ENCODE results near the gene GATA5.

The GATA5 gene

GRCh38 chr20:62523473-62524203 lies 47.8 kb upstream of the GATA5 start:
- no peaks in the 10 kb centered on the region for H3K9me3 ChIP-seq (ENCODE audit: control insufficient read depth, insufficient read depth, low read depth, low read length)
- TF ChIP-seq KLF17 (tag by site-specific recombination; IDR thresholded peaks at IDR 0.05) (peak; percentile 50), ZIC2 (tag by site-specific recombination; IDR thresholded peaks at IDR 0.05) (peak; percentile 16; the same call in 1 of the 2 replicates), KLF1 (tag by site-specific recombination; IDR thresholded peaks at IDR 0.05) (peak; percentile 98), MYNN (tag by site-specific recombination; IDR thresholded peaks at IDR 0.05; ENCODE audit: borderline replicate concordance) (no peak)
- H3K4me1 ChIP-seq (ENCODE audit: control insufficient read depth, insufficient read depth, low read length): no peaks in the 10 kb centered on the region
- H3K36me3 ChIP-seq (ENCODE audit: control insufficient read depth in 2 of 2, insufficient read depth in 1 of 2, low read length in 2 of 2): no peaks in the 10 kb centered on the region
- POLR2A ChIA-PET: no interaction called here
- CTCF ChIA-PET: interaction anchor here (0.6 kb wide), 1 partner anchor 31 kb away, joined by 4 read pairs; no protein-coding TSS in a partner anchor
- H3K27ac ChIP-seq (ENCODE audit: extremely low read depth, low read depth, low read length): no peak overlapping the region
- no peak overlapping the region for H3K4me3 ChIP-seq (ENCODE audit: low read depth, low read length)

- H3K36me3 ChIP-seq (ENCODE audit: control insufficient read depth in 2 of 2, insufficient read depth in 1 of 2, low read length in 2 of 2): no peaks in the 10 kb centered on the region
- no peak for TF ChIP-seq ZNF391 (tag by site-specific recombination; IDR thresholded peaks at IDR 0.05; ENCODE audit: borderline replicate concordance, low read depth)
- no peak for TF ChIP-seq ZNF18 (tag by site-specific recombination; IDR thresholded peaks at IDR 0.05)
- no peak for TF ChIP-seq HOXC10 (CRISPR knock-in tag; IDR thresholded peaks at IDR 0.05)
- TF ChIP-seq ZNF626 (tag by site-specific recombination; IDR thresholded peaks at IDR 0.05): no peak
- TF ChIP-seq ZNF19 (tag by site-specific recombination; IDR thresholded peaks at IDR 0.05; ENCODE audit: low read depth): no peak
- TF ChIP-seq HOXD13 (CRISPR knock-in tag; IDR thresholded peaks at IDR 0.05; ENCODE audit: borderline replicate concordance): no peak
- no peak for TF ChIP-seq ZNF654 (tag by site-specific recombination; IDR thresholded peaks at IDR 0.05; ENCODE audit: low read depth)
- no peak for TF ChIP-seq YY1 (tag by site-specific recombination; IDR thresholded peaks at IDR 0.05)
- TF ChIP-seq ZNF398 (tag by site-specific recombination; IDR thresholded peaks at IDR 0.05): no peak
- TF ChIP-seq OVOL3 (tag by site-specific recombination; IDR thresholded peaks at IDR 0.05): no peak
- TF ChIP-seq ZNF433 (tag by site-specific recombination; IDR thresholded peaks at IDR 0.05; ENCODE audit: low read depth): no peak
- TF ChIP-seq ZNF112 (tag by site-specific recombination; IDR thresholded peaks at IDR 0.05): no peak
- TF ChIP-seq KLF7 (tag by site-specific recombination; IDR thresholded peaks at IDR 0.05; ENCODE audit: borderline replicate concordance): no peak
- no peak for TF ChIP-seq ZNF16 (tag by site-specific recombination; IDR thresholded peaks at IDR 0.05; ENCODE audit: low read depth)
- no peak for TF ChIP-seq ZBTB49 (tag by site-specific recombination; IDR thresholded peaks at IDR 0.05; ENCODE audit: low read depth)
- TF ChIP-seq ZNF155 (tag by site-specific recombination; IDR thresholded peaks at IDR 0.05): no peak
- no peak for TF ChIP-seq AEBP2 (tag by site-specific recombination; IDR thresholded peaks at IDR 0.05; ENCODE audit: borderline replicate concordance)
- no peak for TF ChIP-seq HIC1 (tag by site-specific recombination; IDR thresholded peaks at IDR 0.05)
- TF ChIP-seq ZNF239 (tag by site-specific recombination; IDR thresholded peaks at IDR 0.05): no peak
- no peaks in the 10 kb centered on the region for H3K4me1 ChIP-seq (ENCODE audit: control insufficient read depth, insufficient read depth, low read length)
- no peaks in the 10 kb centered on the region for H3K9me3 ChIP-seq (ENCODE audit: control insufficient read depth, insufficient read depth, low read depth, low read length)
- no peak overlapping the region for H3K4me3 ChIP-seq (ENCODE audit: low read depth, low read length)
- CTCF ChIA-PET: interaction anchor here (0.6 to 1.2 kb wide), 2 partner anchors 23 to 398 kb away, joined by 3 to 6 read pairs; no protein-coding TSS in a partner anchor
- no peak overlapping the region for H3K27ac ChIP-seq (ENCODE audit: extremely low read depth, low read depth, low read length)
- POLR2A ChIA-PET: no interaction called here
Measured at GRCh38 chr20:62522748-62523396, 47.1 kb upstream of the GATA5 start.

All from HEK293 (cell line).